SH-SY5Y (cell line): ENCODE measurements around the gene UBIAD1.

Source experiments
- GATA2 ChIP-seq: IDR thresholded peaks from 2 replicates; pipeline ENCODE4 v1.6.1; 2011; ENCODE audit warnings: mild to moderate bottlenecking, low read depth, low read length
- GATA3 ChIP-seq: IDR thresholded peaks from 2 replicates; pipeline ENCODE4 v1.6.1; 2011; ENCODE audit warnings: low read depth, mild to moderate bottlenecking, low read length, moderate library complexity

DNA sequence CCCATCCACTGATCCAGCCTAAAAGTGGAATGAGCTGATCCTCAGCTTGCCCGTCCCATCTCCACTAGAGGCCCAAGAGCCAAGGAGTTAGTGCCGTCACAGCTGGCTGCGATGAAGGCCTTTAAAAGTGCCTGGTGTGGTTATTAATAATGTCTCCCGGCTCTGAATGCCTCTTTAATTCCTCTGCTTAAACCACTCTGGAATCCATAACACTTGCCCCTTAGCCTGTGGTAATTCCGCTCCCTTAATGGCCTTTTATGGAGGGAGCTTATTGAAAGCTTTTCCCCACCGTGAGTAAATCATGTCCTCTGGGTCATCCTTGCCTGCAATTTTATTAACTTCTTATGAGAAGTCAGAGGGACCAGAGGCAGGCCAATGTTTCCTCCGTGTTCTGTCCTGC lies 55.4 kb downstream of the UBIAD1 start:
- TF ChIP-seq GATA2 (no peak), GATA3 (no peak)
